HG03565 (cell line): ENCODE results near the gene PPP2R2B.

Experiments
- ATAC-seq: cut with Tn5 transposase; IDR thresholded peaks from one replicate; pipeline ENCODE4 v1.9.1; 2021; ENCODE audit warnings: mild to moderate bottlenecking, moderate library complexity; ENCODE audit not compliant: unreplicated experiment

The PPP2R2B gene

GRCh38 chr5:146878476-146879172 is at the start of gene PPP2R2B:
Gene PPP2R2B, minus strand, starts transcription at chr5:146878757.
- no peak for ATAC-seq

- ATAC-seq = no peak
Measured at GRCh38 chr5:146924132-146924531, 45.6 kb upstream of the PPP2R2B start.

GRCh38 chr5:146921225-146921624 is 42.7 kb upstream of the PPP2R2B start:
- ATAC-seq = no peak

GRCh38 chr5:146920351-146920881 is 41.9 kb upstream of the PPP2R2B start:
- no peak for ATAC-seq

GRCh38 chr5:146919304-146919703 is 40.7 kb upstream of the PPP2R2B start:
- no peak for ATAC-seq

GRCh38 chr5:146917931-146918330 is 39.4 kb upstream of the PPP2R2B start:
- no peak for ATAC-seq

GRCh38 chr5:146912874-146913273 is 34.3 kb upstream of the PPP2R2B start:
- ATAC-seq = no peak

GRCh38 chr5:146910239-146910638 is 31.7 kb upstream of the PPP2R2B start:
- no peak for ATAC-seq

GRCh38 chr5:146909255-146910068 is 30.9 kb upstream of the PPP2R2B start:
- ATAC-seq = no peak

GRCh38 chr5:146906803-146907202 is 28.2 kb upstream of the PPP2R2B start:
- ATAC-seq = no peak

- ATAC-seq = no peak
Measured at GRCh38 chr5:146904890-146905289, 26.3 kb upstream of the PPP2R2B start.

GRCh38 chr5:146903789-146904188 is 25.2 kb upstream of the PPP2R2B start:
- no peak for ATAC-seq

GRCh38 chr5:146902471-146902870 is 23.9 kb upstream of the PPP2R2B start:
- no peak for ATAC-seq

- ATAC-seq = no peak
Measured at GRCh38 chr5:146897061-146897460, 18.5 kb upstream of the PPP2R2B start.

GRCh38 chr5:146894753-146895521 is 16.4 kb upstream of the PPP2R2B start:
- no peak for ATAC-seq

GRCh38 chr5:146893991-146894390 is 15.4 kb upstream of the PPP2R2B start:
- no peak for ATAC-seq

- ATAC-seq = no peak
Measured at GRCh38 chr5:146892231-146892630, 13.7 kb upstream of the PPP2R2B start.

GRCh38 chr5:146891511-146891910 is 13.0 kb upstream of the PPP2R2B start:
- no peak for ATAC-seq

GRCh38 chr5:146890731-146891440 is 12.3 kb upstream of the PPP2R2B start:
- ATAC-seq = no peak

- ATAC-seq = no peak
Measured at GRCh38 chr5:146890066-146890465, 11.5 kb upstream of the PPP2R2B start.

- ATAC-seq = no peak
Measured at GRCh38 chr5:146889169-146889568, 10.6 kb upstream of the PPP2R2B start.
